HG03135 (cell line): ENCODE measurements around the gene PCID2.

Experiments
- ATAC-seq: cut with Tn5 transposase; IDR thresholded peaks from one replicate; pipeline ENCODE4 v1.9.1; 2021; ENCODE audit warnings: mild to moderate bottlenecking, moderate library complexity; ENCODE audit not compliant: unreplicated experiment

Gene PCID2

DNA sequence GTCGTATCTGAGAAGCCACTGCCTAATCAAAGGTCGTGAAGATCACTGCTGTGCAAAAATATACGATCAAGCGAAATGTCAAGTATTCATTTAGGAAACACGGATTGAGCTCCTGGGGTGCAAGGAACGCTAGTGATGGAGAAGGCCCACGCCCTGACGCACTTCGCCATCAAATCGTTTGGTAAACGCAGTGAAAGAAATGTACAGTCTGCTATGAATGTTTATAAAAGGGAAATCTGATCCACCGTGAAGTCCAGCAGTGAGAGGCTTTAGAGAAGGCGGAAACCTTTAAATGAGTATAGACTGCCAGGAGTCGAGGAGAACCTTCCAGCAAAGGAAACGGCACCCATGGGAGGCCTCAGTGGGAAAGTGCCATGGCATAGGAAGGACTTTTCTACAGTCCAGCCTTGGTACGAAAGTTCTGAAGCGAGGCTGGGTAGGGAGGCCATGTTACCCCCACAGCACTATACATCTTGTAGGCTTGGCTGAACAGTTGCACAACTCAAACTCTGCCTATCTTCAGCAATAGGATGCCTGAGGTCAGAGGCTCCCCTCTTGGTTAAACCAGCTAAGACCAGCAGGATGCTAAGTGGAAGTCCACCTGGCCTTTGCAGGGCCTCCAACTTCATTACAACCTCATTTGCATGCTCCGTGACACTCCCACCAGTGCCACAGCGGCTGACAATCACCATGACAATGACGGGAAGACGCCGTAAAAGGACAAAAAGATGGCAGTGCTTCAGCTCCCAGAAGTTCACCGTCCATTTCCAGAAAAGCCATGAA lies 20.4 kb downstream of the PCID2 start:
- no peak for ATAC-seq

DNA sequence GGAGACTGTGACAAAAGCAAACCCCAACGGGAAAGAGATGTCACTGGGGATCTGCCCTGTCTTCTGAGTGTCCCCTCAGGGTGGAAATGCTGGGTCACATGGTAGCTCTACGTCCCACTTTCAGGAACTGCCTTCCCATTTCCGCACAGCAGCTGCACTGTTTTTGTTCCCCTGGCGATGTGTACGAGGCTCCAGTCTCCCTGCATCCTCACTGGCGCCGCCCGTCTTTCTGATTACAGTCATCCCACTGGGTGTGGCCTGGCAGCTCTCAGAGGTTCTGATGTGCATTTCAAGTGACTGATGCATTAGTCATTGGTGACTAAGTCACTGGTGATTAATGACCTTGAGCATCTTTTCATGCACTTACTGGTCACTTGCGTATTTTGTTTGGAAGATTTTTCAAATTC lies 21.2 kb downstream of the PCID2 start:
- no peak for ATAC-seq

DNA sequence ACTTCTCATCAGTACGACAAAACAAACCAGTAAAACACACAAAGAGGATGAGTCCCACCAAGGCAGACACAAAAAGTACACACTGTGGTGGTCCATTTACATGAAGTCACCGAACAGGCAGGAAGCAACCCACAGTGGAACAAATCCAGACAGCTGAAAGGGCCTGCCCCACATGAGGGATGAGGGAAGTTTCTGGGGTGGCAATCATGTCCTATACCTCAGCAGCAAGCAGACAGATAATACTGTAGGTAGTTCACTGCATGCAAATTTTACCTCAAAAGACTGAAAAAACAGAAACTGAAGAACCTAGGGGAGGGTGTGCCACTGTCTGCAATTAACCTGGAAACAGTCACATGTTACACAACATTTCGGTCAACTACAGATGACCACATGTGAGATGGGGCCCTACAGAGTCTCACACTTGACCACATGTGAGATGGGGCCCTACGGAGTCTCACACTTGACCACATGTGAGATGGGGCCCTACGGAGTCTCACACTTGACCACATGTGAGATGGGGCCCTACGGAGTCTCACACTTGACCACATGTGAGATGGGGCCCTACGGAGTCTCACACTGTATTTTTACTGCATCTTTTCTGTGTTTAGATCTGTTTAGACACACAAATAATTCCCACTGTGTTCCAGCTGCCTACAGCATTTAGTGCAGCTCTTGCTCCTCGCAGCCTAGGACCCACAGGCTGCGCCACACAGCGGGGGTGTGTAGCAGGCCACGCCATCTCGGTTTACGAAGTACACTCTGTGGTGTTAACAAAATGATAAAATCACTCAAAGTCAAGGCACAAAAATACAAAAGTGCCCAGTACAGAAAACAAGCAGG lies 22.2 kb downstream of the PCID2 start:
- ATAC-seq = peak; percentile 86

GRCh38 chr13:113184568-113185440 lies 23.7 kb downstream of the PCID2 start:
- no peak for ATAC-seq

GRCh38 chr13:113183450-113184129 lies 24.9 kb downstream of the PCID2 start:
- no peak for ATAC-seq

DNA sequence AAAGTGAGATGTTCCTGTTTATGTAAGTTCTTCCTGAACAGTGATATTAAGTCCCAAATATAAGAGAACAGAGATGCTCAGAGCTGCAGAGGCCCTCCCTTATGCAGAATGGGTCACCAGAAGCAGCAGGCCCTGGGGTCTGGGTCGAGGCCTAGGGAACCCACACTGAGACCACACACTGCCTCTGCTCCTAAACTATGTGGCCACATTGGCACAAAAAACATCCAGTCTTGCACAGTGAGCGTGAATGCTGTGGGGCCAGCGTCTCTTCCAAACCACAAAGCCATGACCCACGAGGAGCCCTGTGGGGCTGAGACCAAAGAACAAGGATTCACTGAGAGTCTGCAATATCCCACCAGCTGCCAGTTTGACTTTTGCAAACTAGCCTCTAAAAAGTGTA lies 26.4 kb downstream of the PCID2 start:
- no peak for ATAC-seq

DNA sequence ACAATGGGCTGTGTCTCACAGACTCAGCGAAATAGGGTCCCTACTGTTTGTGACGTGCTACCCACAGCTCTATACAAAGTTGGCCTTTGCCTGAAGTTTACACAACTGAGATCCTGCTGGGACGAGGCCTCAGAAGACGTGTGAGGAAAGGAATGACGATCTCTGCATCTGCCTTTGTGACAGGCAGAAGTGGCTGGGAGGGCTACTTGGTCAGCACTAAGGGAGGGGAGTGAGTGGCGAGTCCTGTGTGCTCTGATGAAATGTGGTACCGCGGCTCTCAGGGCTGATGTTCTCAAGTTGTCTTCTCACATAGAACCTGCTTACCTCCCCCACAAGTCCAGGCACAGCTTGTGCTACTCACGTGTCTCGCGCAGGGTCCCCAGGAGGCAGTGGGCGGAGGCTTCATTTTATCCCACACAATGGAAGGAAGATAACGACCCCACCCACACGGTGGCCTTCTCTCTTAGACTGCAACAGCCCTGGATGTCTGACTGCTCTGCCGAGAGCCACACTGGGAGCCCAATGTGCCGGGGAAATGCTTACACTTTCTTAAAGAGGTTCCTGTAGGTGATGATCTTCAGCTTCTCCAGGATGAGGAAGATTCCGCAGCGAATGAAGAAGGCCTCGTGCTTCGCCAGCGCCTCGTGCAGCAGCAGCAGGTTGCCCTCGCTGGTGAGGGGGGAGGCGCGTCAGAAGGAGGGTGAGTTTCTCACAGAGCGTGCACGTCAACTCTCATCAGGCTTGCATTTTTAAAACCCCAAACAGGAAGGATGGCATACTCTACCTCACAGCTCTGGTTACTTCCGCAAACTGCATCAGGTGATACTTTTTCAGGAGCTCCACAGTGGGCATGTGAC lies 28.9 kb downstream of the PCID2 start:
- no peak for ATAC-seq

DNA sequence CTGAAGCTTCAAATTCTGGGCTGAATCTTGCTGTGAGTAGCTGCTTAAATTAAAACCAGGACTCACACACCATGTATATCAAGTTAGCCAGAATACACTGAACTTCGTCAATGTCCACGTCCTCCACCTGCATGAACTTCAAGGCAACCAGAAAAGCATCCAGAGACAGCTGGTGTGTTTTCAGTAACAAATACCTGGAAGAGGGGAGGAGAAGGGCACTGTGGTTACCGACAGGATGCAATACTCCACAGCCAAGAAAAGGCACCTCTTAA lies 29.6 kb downstream of the PCID2 start:
- ATAC-seq = no peak

DNA sequence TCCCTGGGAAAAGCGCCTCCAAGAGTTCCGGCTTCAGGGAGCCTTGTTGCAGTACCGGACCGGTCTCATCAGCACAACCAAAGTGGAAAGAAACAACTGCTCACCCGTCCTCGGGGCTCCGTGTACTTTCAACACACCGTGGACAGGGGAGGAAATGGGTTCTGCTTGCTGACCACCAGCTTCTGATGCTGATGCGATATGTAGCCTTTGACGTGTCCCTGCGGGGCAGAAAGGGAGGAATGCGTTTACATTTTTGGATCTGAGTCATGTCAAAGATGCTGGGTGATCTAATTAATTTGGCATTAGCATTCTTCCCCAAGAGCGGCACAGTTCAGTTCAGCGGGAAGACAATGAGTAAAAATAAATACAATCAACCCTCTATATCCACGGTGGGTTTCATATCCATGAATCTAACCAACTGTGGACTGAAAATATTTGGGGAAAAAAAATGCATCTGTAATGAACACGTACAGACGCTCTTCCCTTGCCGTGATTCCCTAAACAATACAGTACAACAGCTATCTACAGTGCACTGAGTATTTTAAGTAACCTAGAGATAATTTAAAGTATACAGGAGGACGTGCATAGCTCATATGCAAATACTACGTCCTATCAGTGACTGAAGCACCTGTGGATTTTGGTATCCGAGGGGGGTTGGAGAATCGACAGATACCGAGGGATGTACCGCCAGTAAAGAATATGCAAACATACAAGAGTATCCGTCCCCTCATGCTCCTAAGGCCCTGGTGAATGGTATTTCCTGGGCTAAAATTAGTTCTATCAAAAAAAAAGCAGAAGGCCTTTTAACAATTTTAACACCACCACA lies 30.2 kb downstream of the PCID2 start:
- ATAC-seq = no peak

- ATAC-seq = no peak
These were observed 31.6 kb downstream of the PCID2 start for GRCh38 chr13:113176822-113177221.

DNA sequence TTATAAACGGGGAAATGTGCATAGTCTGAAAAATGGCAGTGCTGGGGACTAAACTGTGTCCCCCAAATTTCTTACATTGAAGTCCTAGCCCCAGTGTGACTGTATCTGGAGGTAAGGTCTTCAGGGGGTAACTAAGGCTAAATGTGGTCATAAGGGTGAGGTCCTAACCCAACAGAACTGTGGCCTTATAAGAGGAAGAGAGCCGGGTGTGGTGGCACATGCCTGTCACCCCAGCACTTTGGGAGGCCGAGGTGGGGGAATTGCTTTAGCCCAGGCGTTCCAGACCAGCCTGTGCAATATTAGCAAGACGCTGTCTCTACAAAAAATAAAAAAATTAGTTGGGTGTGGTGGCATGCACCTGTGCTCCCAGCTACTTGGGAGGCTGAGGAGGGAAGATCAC lies 32.2 kb downstream of the PCID2 start:
- ATAC-seq = no peak

GRCh38 chr13:113172419-113172926 lies 36.0 kb downstream of the PCID2 start:
- ATAC-seq = no peak

DNA sequence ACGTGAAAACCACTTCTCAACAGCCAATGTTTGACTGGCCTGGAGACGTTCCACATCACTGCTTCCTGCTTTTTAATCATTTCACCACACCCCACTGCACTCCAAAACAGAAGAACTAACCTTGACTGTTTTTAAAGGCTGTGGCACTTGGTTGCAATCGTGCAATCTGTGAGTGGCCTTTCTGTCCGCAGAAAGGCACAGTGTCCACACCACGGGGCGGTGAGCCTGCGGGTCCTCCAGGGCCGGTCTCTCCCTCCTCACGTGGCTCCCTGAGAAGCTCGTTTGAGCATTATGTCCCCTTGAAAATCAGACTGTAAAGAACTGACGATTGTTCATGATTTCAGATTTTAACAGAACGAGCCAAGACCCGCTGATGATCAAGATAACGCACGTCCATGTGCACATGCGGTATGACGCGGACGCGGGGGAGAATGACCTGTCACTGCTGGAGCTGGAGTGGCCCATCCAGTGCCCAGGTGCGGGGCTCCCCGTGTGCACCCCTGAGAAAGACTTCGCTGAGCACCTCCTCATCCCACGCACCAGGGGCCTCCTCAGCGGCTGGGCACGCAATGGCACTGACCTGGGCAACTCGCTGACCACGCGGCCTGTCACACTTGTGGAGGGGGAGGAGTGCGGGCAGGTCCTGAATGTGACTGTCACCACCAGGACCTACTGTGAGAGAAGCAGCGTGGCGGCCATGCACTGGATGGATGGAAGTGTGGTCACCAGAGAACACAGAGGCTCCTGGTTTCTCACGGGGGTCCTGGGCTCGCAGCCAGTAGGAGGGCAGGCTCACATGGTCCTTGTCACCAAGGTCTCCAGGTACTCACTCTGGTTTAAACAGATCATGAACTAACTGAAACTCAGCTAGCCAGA lies 37.0 kb downstream of the PCID2 start:
- ATAC-seq = no peak

- no peak for ATAC-seq
These were observed 38.0 kb downstream of the PCID2 start for GRCh38 chr13:113170511-113170910.

DNA sequence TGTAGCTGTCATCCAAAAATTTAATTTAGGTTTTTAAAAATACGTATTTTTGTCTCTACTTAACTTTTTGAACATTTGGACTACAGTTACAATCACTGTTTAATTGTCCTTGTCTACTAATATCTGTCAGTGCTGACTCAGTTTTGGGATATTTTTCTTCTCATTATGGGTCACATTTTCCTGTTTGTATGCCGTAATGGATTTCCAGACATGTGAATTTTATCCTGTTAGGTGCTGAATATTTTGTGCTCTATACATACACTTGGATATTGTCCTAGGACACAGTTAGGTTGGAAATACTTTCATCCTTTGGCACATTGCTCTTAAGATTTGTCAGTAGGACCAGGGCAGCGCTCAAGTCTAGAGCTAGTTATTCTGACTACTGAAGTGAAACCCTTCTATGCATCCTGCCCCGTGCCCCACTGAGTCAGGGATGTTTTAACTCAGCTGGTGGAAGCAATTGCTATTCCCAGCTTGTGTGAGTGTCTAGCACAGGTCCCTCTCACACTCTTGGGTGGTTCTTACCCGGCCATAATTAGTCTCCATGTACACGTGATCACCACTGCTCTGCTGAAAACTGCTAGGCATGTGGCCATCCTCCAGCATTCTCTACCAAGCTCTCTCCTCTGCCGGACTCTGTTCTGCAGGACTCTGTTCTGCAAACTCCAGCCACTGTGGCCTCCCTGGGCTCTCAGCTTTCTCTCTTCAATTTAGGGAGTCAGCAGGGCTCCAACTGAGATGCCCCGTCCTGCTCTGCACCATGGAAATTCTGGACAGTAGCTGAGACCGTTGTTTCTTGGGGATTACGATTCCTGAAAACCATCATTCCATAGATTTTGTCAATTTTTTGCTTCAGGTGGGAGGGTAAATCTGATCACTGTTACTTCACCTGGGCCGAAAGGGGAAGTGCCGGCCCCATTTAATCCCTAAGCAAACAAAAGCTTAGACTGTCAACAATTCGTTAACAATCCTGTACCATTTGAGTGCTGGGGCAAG lies 38.9 kb downstream of the PCID2 start:
- ATAC-seq = no peak

- no peak for ATAC-seq
These were observed 40.3 kb downstream of the PCID2 start for GRCh38 chr13:113168211-113168610.

DNA sequence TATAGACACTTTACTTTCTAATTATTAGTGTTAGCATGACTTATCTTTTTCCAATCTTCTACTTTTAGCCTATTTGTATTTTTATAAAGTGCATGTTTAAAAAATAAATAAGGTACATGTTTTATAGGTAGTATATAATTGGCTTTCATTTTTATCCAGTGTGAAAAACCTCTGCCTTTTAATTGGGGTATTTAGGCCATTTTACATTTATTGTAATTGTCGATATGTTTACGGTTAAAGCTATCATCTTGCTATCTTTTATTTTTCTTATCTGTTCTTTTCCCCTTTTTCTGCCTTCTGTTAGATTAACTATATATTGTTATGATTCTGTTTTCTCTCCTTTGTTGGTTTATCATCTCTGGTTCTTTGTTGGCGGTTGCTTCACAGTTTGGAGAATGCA lies 40.9 kb downstream of the PCID2 start:
- no peak for ATAC-seq
